Activated CD8-positive, alpha-beta memory T cell treated with anti-CD3 and anti-CD28 coated beads, Interleukin-2, amount 50 U/mL, for 24 hours (primary cell): ENCODE measurements around the gene IL25.

Experiments
- DNase-seq: peaks from one replicate; pipeline ENCODE4 v3.0.0-alpha.2; 2020; ENCODE audit errors: extremely low read depth

Gene IL25

DNA sequence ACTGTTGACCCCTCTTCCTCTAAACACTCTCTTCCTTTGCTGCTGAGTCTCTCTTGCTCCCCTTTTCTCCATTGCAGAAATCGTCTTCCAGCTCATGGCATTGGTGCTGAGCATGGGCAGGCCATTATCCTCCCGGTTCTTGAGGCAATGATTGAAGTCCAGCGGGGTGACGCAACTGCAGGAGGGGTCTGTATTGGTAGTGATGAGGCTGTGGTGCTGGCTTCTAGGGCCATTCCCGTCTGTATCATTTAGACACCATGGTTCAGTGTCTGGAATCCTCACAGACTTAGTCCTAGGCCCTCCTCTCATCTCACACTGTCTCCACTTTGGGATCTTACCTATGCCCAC, 19.2 kb upstream of the IL25 start:
- DNase-seq = no peak

DNA sequence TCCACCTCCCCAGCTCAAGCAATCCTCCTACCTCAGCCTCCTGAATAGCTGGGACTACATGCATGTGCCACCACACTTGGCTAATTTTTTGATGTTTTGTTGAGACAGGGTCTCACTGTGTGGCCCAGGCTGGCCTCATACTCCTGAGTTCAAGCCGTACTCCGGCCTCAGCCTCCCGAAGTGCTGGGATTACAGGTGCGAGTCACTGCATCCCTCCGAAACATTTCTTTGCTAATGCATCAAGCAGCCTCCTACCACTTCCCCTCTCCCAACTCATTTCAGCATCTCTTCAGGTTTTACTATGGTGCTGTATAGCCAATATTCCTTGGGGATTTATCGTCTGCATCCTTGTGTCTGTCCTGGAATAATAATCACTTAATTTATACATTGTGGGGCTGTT, 17.6 kb upstream of the IL25 start:
- DNase-seq = no peak

DNA sequence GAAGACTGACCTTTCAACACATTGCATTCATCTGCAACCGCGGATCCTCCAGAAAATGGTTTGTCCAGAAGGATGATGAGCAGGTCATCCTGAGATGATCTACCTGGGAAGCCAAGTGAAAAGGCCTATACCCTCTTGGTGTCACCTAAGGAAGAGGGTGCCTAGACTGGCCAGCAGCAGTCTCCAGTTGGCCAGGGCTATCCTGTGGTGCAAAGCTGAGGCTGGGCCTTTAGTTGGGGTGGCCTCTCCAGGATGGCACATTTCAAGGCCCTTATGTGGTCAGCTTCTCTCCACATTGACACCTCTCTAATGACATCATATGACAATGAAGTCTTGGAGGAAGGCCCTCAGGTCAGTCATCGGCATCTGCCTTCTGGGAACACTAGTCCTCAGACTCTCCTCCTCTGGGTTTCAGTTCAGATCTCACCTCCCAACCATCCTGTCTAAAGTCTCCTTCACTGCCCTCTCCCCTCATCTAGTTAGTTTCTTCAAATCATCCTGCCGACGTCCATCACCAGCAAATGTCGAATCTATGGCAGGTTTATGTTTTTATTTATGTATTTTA, 16.7 kb upstream of the IL25 start:
- no peak for DNase-seq

DNA sequence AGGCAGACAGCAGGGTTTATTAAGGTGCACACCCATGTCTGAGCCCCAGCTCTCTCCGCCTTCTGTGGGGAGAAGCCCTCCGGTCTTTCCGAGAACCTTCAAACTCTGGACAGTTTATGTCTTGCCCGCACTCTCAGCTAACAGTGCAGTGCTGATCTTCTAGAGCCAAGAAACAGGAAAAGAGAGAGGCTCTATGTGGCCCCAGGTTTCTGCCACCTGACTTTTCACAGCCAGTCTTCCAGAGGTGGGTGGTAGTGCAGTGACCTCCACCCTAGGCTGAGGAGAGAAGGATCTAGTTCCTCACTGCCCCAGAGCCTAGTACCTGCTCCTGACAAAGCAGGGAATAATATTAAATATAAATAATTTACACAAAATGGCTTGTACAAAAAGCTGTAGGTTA, 15.9 kb upstream of the IL25 start:
- no peak for DNase-seq

DNA sequence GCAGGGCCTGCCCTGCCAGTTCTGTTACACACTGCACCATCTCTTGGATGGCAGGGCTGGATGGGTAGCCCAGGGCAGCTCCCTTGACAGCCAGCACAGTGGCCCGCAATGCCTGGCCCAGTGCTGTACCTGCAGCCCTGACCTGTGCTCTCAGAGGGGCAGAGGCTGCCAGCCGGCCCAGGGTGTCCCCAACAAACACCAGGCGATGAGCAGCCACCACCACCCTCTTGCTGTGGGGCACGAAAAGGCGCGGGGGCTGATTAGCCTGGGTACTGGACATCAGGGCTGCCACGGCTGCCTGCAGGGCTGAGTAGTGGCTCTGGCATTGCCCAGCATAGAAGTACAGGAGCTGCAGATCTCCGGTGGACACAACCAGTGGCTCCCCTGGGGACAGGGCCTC, 15.3 kb upstream of the IL25 start:
- no peak for DNase-seq

DNA sequence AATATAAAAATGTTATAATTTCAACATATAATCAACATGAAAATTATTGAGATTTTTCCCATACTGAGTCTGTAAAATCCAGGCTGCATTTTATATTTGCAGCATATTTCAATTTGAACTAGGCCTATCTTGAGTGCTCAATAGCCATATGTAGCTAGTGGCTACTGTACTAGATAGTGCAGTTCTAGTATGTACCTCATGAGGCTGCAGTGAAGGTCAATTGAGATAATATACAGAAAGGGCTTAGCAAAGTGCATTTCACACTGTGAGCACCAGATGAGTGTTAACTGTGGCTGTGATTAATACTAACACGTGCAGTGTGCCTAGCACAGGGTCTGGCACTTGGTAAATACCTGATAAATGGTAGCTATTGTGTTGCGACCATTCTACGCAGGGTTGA, 14.6 kb upstream of the IL25 start:
- DNase-seq = no peak

DNA sequence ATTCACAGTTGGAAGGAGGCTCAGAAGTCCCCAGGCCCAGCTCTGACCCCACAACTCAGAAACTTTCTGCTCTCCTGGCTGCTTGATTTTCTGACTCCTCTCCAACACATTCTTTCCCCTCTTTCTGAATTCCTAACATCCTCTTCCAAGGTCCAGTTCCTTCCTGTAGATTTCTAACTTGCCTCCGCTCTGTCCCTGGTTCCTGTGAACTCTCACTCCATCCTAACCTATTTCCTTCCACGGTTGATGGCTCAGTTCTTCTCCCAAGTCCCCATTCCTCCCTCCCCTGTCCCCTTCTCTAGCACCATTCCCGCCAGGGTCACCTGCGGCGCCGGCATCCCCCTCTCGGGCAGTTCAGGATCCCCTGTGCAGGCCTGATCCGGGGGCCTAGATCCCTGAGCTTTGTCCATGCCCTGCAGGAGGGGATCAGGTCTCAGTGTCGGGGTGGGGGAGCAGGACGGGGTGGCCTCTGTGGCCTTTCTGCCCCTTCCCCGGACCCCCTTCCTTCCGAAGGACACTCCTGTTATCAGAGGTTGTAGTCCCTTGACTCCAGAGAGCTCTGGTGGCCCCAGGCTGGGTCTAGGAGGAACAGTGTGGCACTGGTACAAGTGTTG, 13.9 kb upstream of the IL25 start:
- DNase-seq = no peak

DNA sequence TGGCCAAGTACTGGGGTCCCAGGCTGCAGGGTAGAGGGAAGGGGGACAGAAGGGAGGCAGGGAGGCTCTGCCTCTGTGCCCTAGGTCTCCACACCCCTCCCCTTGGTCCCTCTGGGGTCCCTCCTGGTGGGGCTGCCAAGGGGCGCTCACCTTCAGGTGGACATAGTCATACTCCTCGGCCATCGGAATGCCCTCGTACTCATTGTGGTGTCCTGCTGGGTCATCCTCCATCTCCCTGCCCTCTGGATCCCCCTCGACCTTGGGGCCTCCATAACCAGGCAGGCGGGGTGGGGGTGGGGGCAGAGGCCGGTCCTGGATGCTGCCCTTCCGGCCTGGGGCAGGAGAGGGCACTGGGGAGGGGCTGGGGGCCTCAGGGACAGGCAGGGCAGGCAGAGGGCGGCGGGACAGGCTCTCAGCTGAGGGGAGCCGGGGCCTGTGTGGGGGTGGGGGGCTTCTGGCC, 13.4 kb upstream of the IL25 start:
- no peak for DNase-seq

DNA sequence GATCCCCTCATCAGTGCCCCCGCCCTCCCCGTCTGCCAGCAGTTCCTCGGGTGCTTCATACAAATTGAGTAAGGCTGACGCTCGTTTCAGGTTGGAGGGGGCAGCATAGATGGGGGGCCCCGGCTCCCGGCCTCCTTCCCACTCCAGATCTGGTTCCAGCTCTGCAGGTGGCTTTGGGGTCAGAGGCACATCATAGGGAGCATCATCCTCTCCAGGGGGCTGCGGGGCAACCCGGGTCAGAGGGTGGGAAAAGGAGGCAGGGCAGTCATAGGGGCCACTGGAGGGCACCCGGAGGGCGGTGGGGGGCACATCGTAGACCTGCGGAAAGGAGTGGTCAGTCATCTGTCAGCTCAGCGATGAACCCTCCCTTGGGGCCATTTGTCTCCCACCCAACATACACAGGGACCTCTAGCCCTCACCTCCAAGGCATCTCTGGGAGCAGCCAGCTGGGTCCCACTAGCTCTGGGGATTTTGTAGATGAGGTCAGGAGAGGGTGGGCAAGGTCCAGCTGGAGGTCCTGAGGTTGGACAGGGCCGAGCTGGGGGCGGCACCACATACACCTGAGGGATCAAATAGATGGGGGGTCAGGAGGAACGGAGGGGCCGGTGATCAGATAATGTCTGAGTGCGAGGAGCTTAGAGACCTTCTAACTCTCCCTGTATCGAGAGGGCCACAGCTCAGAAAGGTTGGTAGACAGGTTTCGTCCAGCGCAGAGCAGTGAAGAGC, 12.7 kb upstream of the IL25 start:
- DNase-seq = no peak

DNA sequence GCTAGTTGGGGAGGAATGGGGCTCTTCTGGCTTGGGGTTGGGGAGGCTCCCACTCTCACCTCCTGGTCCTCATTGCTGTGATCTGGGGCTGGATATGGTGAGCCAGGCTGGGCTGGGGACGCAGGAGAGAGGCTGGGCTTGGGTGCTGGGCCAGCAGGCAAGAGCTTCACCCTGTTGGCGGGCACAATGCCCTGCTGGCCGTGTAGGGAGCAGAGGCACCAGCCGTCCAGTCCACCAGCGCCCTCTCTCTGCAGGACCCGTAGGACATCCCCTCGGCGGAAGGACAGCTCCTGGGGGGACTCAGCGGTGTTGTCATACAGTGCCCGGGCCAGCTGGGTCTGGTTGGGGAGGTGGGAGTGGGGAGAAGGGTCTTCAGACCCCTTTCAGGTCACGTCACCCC, 12.1 kb upstream of the IL25 start:
- DNase-seq = no peak

DNA sequence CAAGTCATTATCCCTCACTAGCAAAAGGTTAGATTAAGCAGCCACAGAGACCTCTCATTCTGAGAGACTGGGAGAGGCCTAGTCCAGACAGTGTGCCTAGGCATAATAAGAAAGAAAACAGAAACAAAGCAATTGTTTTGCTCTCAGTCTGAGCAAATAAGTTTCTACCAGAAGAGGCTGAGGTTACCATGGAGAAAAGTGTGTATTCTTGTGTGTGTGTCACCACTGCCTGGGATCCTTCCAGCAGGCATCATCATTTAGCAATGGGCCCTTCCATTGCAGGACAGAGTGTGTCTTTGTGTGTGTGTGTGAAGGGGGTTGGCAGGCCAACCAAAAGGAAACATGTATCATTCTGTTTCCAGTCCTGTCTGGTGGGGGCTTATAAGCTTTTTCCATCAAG, 11.3 kb upstream of the IL25 start:
- DNase-seq = no peak

DNA sequence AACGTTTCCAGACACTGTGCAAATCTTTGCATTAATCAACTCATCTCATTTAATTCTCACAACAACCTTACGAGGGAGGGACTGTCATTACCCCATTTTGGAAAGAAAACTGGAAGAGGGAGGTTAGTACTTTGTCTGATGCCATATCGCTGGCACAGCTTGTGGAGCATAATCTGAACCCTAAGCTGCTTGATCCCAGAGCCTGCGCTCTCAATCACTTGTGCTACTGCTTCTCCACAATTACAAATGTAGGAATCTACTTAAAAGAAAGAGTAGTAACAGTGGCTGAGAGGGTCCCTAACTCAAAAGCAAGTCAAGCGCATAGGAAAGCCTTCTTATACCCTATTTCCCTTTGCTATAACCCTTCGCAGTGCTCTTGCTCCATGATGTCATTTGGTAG, 10.8 kb upstream of the IL25 start:
- DNase-seq = no peak

DNA sequence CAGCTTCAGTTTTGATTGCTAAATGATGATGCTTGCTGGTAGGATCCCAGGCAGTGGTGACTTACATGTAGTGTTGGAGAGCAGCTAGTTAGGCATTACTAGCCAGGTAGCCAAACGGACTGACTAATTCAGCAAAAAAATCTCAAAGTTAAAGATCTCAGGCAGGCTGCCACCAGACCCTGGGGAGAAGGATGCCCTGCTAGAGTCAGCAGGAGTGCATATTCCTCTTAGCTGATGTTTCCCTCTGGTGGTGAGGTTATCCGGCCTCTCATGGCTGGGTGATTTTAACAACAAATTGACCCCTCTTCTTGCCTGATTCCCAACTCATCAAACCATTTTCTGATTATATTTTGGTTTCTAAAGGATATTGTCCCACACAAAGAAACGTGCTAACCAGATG, 10.4 kb upstream of the IL25 start:
- DNase-seq = no peak

DNA sequence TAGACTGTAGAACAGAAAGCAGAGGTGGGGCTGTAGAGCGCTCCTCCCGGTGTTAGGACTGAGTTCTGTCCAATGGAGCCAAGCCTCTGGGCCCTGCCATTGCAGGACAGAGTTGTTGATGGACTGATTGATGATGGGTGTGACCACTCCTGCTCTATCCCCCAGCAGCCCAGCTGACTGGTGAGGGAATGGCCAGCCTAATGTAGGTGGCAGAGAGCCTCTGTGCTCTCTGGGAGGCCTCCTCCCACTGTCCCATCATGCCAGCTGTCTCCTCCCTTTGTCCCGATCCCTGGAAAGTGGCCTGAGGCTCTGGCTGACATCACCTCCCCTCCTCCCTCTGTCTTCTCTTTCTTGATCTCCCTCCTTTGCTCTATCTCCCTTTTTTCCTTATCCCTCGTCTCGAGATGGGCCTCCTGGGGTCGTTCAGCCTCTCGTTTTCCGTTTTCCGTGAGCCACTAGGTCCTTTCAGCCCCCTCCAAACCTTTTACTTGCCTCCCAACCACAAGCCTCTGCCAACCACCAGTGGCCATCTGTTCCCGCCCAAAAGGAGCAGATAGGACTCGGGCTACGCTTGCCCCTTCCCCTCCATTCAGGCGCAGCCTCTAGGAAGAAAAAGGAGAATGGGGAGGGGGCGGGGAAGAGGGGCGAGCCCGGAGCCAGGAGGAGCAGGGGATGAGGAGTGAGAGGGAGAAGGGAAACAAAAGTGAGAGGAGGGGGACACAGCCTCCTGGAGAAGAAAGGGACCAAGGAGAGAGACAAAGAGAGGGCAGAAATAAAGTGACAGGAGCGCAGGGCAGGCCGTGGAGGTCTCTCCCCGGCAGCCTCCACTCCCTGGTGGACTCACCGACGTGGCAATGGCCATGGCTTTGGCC, 8.2 kb upstream of the IL25 start:
- DNase-seq = no peak

DNA sequence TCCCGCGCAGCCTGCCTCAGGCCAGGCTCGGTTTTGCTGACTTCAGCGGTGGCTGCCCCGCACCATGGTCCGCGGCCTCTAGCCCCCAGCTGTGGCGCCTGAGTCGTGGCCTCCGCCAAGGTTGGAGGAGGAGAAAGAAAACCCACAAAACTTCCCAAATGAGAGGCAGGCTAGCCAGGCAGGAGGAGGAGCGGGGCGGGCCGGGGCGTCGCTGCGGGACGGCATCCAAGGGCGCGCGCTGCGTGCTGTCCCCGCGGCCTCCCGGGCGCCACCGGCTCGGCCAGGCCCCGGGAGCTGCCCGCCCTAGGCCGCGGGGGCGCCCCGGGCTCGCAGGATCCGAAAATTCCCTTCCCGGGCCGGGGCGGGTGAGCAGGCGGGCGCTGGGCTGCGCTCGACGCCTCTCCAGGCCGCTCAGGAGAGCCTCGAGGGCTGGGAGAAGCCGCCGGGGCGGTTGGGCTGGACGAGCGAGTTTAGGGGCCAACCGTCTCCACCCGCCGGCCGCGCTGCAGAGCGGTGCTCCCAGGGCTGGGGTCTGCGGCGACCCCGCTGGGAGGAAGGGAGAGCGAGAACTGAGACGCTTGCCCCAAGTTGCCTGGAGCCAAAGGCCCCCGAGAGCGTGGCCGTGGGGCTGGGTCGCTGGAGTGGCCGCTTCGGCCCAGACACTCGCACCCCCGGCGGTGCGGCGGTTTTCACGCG, 7.4 kb upstream of the IL25 start, which contains the start of gene EFS:
TSS of gene EFS (minus strand) at position 137 of the 696 bp plus-strand sequence. CDS start 147 bp downstream, outside the sequence.
- no peak for DNase-seq

DNA sequence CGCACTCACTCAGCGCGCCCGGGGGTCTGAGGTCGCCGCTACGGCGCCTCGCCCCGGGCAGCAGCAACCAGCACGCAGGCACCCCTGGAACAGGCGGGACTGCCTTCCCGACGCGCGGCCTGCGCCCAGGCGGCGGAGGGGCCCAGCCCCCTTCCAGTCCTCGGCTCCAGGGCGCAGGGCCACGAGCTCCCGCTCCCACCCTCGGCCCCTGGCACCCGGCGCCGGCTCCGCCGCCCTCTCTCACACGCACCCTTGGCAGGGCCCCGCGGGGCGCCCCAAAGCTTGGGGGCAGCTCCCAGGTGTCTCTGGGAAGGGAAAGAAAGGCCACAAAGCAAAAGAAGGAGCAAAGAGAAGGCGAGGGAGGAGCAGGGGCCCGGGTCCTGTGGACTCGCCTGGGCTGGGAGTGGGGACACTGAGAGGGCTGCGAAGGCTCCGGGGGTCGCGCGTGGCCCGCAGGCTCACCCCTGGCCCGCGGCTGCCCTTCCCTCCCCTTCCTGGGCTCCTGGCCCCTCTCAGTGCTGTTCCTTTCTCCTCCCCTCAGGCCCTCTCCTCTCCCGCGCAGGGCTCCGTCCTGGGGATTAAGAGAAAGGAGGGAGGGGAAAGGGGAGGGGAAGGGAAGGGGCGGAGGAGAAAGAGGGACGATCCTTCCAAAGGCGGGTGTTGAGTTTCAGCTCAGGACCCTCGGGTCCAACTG, 6.7 kb upstream of the IL25 start:
- DNase-seq = no peak

DNA sequence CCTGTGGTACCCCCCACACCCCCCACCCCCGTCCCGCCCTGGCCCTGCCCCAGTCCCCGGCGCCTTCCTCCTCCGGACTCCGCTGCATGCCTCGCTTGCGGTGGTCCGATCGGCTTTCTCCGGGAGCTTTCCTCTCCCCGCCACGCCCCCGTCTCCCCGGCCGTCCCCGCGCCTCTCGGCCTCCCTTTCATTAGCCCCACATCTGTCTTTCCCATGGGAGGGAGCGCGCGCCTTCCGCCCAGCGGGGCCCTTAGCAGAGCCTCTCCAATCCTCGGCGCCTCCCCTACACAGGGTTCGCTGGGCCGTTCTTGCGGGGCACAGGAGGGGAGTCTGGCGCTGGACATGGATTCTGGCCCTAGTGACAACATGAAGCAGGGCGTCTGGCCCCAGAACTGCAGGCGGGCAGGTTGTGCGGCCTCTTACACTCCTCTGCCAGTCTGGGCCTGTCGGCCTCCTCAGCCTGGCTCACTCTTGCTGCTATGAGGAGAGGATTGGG, 6.1 kb upstream of the IL25 start:
- no peak for DNase-seq

DNA sequence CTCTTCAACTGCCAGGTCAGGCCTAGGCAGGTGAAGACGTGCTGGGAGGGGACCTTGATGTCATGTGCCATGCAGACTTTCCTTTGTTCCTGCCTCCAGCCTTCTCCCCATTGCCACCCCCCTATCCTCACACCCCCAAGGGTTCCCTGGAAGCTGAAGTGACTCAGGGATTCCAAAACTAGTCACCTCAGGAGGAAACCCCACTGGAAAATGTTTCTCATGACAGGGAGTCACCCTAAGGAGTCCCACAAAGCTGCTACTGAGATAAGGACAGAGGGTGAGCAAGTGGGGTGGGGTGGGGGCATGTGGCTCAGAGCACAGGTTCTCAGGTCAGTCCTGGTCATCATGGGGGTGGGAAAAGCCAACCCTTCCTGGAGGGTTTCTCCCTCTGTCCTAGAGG, 2.4 kb upstream of the IL25 start:
- DNase-seq = no peak

DNA sequence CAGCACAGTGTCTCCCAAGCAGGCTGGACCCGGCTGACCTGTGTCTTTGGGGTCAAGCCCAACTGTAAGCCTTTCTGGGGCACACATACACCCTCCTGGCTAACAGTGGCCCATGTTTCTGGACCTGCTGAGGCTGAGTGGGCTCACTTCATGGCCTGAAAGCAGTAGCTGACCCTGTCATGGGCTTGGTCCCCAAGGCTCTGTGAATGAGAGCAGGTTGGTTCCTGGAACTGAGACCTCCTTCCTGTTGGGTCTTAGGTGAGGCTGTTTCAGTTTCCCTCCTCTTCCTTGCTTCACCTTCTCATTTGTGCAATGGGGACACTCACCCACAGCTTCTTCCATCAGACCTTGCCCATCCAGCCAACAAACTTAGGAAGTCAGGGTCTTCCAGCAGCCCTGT, 744 bp upstream of the IL25 start:
- no peak for DNase-seq

DNA sequence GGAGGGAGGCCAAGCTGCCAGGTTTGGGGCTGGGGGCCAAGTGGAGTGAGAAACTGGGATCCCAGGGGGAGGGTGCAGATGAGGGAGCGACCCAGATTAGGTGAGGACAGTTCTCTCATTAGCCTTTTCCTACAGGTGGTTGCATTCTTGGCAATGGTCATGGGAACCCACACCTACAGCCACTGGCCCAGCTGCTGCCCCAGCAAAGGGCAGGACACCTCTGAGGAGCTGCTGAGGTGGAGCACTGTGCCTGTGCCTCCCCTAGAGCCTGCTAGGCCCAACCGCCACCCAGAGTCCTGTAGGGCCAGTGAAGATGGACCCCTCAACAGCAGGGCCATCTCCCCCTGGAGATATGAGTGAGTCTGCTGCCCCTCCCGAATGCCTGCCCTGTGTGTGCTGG, 432 bp downstream of the IL25 start:
- no peak for DNase-seq
